ENCODE measurements around the gene NPFFR1.

The NPFFR1 gene

GRCh38 chr10:70283445-70284399, at the start of gene NPFFR1:
TSS of gene NPFFR1 (minus strand) at chr10:70284004. CDS start at chr10:70283676, 328 bp downstream.
- no peak for DNase-seq

- DNase-seq, result no peak
Measured at GRCh38 chr10:70333268-70333667, 49.5 kb upstream of the NPFFR1 start.

- peak; percentile 56 for DNase-seq
Measured at GRCh38 chr10:70331486-70332268, 47.9 kb upstream of the NPFFR1 start.

GRCh38 chr10:70331160-70331485, 47.3 kb upstream of the NPFFR1 start:
- no peak for DNase-seq

- DNase-seq, result no peak
Measured at GRCh38 chr10:70330671-70331070, 46.9 kb upstream of the NPFFR1 start.

- DNase-seq, result no peak
Measured at GRCh38 chr10:70328967-70329366, 45.2 kb upstream of the NPFFR1 start.

GRCh38 chr10:70328018-70328417, 44.2 kb upstream of the NPFFR1 start:
- no peak for DNase-seq

GRCh38 chr10:70324951-70325781, 41.4 kb upstream of the NPFFR1 start:
- no peak for DNase-seq

- DNase-seq, result no peak
Measured at GRCh38 chr10:70324339-70324861, 40.6 kb upstream of the NPFFR1 start.

GRCh38 chr10:70323697-70324338, 40.0 kb upstream of the NPFFR1 start:
- DNase-seq, result no peak

- no peak for DNase-seq
Measured at GRCh38 chr10:70323138-70323696, 39.4 kb upstream of the NPFFR1 start.

GRCh38 chr10:70321897-70322890, 38.4 kb upstream of the NPFFR1 start:
- DNase-seq, result no peak

GRCh38 chr10:70321233-70321632, 37.4 kb upstream of the NPFFR1 start:
- no peak for DNase-seq

- DNase-seq, result no peak
Measured at GRCh38 chr10:70320751-70321150, 36.9 kb upstream of the NPFFR1 start.

GRCh38 chr10:70319824-70320223, 36.0 kb upstream of the NPFFR1 start:
- DNase-seq, result no peak

- DNase-seq, result no peak
Measured at GRCh38 chr10:70319183-70319582, 35.4 kb upstream of the NPFFR1 start.

- DNase-seq, result no peak
Measured at GRCh38 chr10:70317943-70318318, 34.1 kb upstream of the NPFFR1 start.

- DNase-seq, result no peak
Measured at GRCh38 chr10:70317272-70317942, 33.6 kb upstream of the NPFFR1 start.

GRCh38 chr10:70315815-70316214, 32.0 kb upstream of the NPFFR1 start:
- DNase-seq, result no peak

GRCh38 chr10:70315276-70315675, 31.5 kb upstream of the NPFFR1 start:
- no peak for DNase-seq

All from NCI-H446 treated with DMSO at 0.1 percent for 48 hours (cell line).